HPDE6-E6E7 (cell line): ENCODE data around the gene TDRD15.
"Not testable (repeated sequence)": the region's sequence is repeated elsewhere in the genome, so short reads cannot be mapped to it uniquely, and the experiment has no call there.

Source experiments
- DNase-seq: peaks from one replicate; pipeline ENCODE4 v3.0.0; 2011; ENCODE audit warnings: missing footprints; ENCODE audit errors: extremely low spot score

The TDRD15 gene

GRCh38 chr2:21123473-21124393, at the start of gene TDRD15:
TSS of gene TDRD15 (plus strand) at chr2:21123968. CDS start at chr2:21137468, 13,500 bp downstream.
- DNase-seq = no peak

- DNase-seq = no peak
Measured at GRCh38 chr2:21078296-21078695, 45.5 kb upstream of the TDRD15 start.

- no peak for DNase-seq
Measured at GRCh38 chr2:21083482-21083881, 40.3 kb upstream of the TDRD15 start.

- no peak for DNase-seq
Measured at GRCh38 chr2:21084401-21084800, 39.4 kb upstream of the TDRD15 start.

GRCh38 chr2:21092308-21092869, 31.4 kb upstream of the TDRD15 start:
- no peak for DNase-seq

- DNase-seq = no peak
Measured at GRCh38 chr2:21095178-21095577, 28.6 kb upstream of the TDRD15 start.

DNA sequence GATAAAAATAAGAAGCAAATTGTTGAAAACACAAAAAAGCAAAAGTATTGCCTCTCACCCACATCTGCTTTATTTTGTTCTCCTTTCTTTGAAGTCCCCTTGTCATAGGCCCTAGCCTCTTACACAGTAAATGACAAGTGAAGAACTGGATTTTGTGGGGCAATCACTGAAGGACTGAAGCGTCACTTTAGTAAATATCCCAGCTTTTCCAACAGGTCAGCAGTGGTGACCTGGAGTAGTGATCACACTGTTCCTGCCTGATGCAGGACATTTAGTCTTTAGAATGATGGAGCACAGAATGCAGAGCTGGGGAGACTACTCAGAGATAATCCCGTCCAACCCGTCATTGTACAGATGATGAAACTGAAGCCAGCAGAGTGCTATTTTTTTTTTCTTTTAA, 28.1 kb upstream of the TDRD15 start:
- DNase-seq = no peak

DNA sequence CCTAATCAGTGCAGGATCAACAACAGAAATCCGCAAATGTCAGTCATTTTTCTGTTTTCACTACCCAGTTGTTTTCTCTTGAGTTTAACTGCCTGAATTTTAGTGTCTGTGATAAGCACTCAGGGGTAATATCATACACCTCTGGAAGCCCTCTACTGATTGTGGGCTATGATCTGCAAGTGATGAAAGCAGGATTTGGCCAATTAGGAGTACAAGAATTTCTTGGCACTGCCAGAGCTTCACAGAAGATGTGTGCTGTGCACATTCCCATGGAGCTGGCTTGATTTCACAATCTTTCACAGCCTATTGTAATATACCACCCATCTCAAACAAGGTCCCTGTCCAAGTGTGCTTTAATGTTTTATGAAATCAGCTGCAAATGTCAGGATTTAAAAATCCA, 27.3 kb upstream of the TDRD15 start:
- DNase-seq = no peak

GRCh38 chr2:21097331-21097730, 26.4 kb upstream of the TDRD15 start:
- DNase-seq = no peak

DNA sequence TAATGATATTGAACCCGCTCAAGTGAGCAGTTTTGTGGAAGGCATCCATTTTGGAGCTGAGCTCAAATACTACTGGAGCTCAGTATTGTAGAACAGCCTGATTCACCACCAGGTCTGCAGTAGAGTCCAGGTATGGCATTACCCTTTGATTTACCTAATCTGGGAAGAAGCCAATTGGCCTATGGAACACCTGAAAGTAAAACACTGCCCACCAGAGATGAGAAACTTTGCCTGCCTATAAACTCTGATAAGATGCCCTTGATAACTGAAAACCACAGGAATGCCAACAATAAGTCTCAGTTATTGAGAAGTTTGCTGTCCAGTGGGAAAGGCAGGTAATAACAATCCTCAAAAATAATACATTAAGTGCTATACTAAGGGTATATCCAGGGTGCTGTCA, 25.5 kb upstream of the TDRD15 start:
- no peak for DNase-seq

DNA sequence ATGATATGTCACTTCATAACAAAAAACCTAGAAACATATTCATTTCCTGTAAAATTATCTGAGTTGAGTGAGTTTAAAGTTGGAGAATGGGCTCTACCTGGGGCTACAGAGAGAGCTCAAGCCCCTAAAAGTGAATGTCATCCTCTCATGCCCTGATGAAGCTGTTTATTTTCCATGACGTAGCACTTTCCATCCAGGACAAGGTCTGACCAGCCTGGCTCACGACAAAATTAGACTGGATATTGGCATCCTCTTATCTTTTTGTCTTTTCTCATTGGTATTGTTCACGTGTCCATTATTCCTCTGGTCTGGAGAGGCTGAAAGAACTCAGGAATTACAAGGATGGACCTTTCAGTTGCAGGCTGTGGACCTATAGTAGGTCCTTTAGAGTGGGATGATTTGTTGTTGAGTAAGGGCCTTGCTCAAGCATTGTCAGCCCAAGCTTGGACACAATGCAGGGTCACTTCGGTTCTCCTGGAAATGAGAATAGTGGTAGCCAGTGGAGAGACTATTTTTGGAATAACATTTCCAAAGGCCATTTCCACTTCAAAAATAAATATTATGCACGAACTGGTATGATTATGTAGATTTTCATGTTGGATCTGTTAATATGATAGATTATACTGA, 24.4 kb upstream of the TDRD15 start:
- no peak for DNase-seq

DNA sequence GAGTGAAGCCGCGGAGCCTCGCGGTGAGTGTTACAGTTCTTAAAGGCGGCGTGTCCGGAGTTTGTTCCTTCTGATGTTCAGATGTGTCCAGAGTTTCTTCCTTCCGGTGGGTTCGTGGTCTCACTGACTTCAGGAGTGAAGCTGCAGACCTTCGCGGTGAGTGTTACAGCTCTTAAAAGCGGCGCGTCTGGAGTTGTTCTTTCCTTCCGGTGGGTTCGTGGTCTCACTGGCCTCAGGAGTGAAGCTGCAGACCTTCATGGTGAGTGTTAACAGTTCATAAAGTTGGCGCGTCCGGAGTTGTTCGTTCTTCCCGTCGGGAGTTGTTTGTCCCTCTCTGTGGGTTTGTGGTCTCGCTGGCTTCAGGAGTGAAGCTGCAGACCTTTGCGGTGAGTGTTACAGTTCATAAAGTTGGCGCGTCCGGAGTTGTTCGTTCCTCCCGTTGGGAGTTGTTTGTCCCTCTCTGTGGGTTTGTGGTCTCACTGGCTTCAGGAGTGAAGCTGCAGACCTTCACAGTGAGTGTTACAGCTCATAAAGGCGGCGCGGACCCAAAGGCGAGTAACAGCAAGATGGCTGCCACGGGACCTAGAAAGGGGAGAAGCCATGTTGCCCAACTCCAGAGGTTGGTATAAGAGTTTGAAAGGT, 22.1 kb upstream of the TDRD15 start:
- DNase-seq = not testable (repeated sequence)

DNA sequence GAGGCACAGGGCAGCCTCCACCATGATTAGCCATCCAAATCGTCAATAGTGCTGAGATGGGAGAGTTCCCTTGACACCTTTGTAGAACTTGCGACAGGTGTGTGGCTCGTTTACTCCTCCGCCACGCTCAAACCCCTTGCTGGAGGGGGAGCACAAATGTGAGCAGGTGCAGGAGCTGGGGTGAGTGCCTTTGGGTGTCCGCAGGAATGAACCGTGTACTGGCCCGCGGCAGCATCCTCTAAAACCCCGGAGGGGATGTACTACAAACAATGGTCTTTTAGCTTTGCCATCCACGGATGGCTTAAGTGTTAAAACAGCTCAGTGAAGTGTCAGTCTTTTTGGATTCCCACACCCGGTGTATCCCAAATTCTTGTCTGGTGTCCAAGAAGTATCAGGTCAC, 21.4 kb upstream of the TDRD15 start:
- no peak for DNase-seq

DNA sequence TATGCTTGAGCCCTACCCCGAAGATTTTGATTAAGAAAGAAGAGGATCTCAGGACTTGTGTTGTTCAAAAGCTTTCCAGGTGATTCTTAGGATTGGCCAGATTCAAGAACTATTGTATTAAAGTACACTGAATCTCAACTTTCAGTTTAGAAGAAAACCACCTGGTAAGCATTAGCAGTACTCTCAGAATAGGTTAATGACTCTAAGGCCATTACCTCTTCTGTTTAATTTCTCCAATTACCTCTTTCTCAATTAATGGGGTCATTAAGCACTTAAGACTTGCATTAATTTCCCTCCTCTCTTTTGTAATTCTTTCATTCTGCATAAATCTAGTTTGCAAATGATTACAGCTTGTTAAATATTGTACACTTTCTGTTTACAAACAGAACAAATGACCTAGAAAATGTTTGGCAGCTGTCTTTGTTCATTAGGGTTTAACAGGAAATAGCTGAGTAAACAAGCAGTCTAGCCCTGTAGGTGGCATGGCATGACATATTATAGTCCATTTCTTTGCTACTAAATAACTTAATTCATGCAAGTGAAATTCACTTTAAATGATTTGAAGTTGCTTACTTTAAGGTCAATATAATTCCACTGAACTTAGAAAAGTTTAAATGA, 20.4 kb upstream of the TDRD15 start:
- no peak for DNase-seq

GRCh38 chr2:21104030-21104660, 19.6 kb upstream of the TDRD15 start:
- DNase-seq = no peak

DNA sequence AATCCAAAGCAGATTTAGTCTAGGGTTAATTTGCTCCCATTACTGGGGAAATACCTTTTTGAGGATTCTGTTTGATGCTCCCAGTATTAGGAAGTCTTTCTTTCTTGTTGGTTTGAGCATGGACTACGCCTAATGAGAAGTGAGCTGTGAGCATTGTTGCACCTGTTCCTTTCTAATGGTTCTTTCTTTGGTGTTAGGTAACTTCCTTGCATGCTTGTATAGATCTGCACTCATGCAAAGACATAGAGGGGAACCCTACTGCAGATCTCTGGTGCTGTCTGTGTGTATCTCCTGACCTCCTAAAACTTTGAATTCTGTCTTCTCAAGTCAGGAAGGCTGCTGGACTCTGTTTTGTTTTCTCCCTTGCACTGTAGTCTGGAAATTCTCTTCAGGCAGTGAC, 12.8 kb upstream of the TDRD15 start:
- no peak for DNase-seq

DNA sequence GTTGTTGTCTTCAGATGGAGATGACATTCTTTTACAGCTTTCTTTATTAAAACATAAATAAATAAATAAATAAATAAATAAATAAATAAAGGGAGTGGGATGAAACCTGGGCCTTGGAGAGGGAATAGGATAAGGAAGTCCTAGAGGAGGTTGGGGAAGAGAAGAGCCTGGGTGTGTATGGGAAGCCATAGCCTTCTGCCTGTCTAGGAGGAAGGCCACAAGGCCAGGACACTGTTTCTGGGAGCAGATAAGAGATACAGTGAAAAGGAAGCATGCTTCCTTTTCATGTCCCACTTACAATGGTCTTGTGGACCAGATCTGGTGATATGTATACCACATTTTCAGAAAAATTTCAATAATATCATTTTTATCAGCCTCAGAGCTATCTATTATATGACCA, 6.1 kb upstream of the TDRD15 start:
- no peak for DNase-seq

DNA sequence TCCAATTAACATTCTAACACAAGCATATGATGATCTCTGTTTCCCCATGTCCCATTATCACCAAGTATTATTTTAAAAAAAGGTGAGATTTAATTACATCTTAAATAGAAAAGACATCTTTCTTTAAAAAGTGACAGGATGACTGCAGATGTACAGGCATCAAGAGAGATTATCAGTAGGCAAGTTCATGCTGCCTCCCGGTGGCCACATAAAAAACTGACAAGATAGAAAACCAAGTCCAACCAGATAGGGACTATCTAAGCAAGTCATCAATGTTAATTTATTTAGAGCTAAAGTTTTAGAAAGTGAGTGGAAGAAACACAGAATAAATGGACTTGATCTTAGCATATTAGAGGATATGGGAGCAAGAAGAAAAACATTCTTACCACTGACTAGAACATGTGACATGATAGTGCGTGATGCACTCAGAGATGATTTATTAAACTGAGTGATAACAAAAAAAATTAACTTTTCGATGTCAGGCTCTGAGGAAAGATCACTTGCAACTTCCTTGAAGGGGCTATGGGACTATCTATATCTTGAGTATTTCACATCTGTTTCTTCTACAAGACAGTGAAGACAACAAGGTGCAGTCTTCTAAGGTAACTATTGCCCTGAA, 5.4 kb upstream of the TDRD15 start:
- no peak for DNase-seq

- DNase-seq = no peak
Measured at GRCh38 chr2:21131861-21132260, 8.1 kb downstream of the TDRD15 start.

GRCh38 chr2:21135585-21135984, 11.8 kb downstream of the TDRD15 start:
- DNase-seq = no peak

DNA sequence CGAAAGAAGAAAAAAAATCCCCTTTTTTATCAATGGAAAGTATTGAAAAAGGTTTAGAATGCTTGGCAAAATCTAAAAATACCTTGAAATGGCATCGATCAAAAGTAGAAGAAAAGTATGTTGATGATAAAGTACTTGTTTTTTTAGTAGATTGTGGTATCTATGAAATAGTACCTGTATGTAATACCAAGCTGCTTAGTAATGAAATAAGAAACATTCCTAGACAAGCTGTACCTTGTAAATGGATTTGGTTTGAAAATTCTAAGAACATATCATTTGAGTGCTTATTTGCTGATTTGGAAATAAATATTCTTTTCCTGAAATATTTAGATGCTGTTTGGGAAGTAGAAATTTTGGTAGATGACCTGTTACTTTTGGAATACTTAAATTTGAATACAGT, 18.4 kb downstream of the TDRD15 start:
- no peak for DNase-seq
